IPS DF 6.9 (cell line): ENCODE results near the gene KCNE4.

Experiments used
- DNase-seq: peaks from one replicate; pipeline ENCODE4 v3.0.0-alpha.2; 2013; ENCODE audit warnings: low read depth, low spot score
- H3K27ac ChIP-seq: one replicate; pipeline ENCODE4 v1.5.1; 2013; ENCODE audit warnings: low read length, control low read depth
- H3K27me3 ChIP-seq: 2 replicates; pipeline ENCODE4 v1.6.1; 2013; ENCODE audit warnings: mild to moderate bottlenecking, low read length; ENCODE audit not compliant: control insufficient read depth, insufficient read depth
- H3K36me3 ChIP-seq: 2 replicates; pipeline ENCODE4 v1.6.1; 2013; ENCODE audit warnings: low read length; ENCODE audit not compliant: control insufficient read depth, insufficient read depth
- H3K4me1 ChIP-seq: 2 replicates; pipeline ENCODE4 v1.6.1; 2013; ENCODE audit warnings: low read length; ENCODE audit not compliant: control insufficient read depth, insufficient read depth
- H3K4me3 ChIP-seq: 2 replicates; pipeline ENCODE4 v1.5.1; 2013; ENCODE audit warnings: mild to moderate bottlenecking, low read length
- H3K9me3 ChIP-seq: 2 replicates; pipeline ENCODE4 v1.6.1; 2013; ENCODE audit warnings: low read length, inconsistent platforms; ENCODE audit not compliant: control insufficient read depth, insufficient read depth
- WGBS: extraction: QIAGEN DNeasy Blood & Tissue Kit; methylation state at CpG from one replicate; pipeline ENCODE4 v1.1.7; 2013; ENCODE audit warnings: mixed read lengths, missing lambda C conversion rate; ENCODE audit not compliant: insufficient read length, insufficient coverage; 5-methylcytosine and 5-hydroxymethylcytosine counted together

KCNE4 gene

DNA sequence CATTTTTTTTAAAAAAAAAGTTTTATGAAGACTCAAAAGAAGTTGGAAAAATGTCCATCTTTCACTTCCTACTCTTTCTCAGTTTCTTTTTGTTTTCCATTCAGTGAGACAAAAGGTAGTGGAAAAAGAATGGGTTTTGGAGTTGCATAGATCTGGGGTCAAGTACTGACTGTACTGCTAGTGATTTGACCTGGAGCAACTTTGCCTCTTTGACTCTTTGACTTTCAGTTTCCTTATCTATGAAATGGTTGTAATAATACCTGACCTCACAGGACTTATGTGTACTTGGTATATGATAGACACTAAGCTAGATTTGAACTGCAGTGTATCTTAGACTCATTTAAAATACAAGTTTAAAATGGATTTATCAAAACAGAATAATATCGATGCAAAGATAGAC lies 3.5 kb upstream of the KCNE4 start:
- no peaks in the 10 kb centered on the region for H3K9me3 ChIP-seq
- no peaks in the 10 kb centered on the region; the same call in 1 of the 2 replicates for H3K4me1 ChIP-seq
- H3K4me3 ChIP-seq = no peak overlapping the region
- no peak for DNase-seq
- H3K27ac ChIP-seq = no peak overlapping the region
- no peaks in the 10 kb centered on the region for H3K27me3 ChIP-seq
- no CpG with 5 or more reads among the region's 1 CpG for WGBS
- no peaks in the 10 kb centered on the region for H3K36me3 ChIP-seq

DNA sequence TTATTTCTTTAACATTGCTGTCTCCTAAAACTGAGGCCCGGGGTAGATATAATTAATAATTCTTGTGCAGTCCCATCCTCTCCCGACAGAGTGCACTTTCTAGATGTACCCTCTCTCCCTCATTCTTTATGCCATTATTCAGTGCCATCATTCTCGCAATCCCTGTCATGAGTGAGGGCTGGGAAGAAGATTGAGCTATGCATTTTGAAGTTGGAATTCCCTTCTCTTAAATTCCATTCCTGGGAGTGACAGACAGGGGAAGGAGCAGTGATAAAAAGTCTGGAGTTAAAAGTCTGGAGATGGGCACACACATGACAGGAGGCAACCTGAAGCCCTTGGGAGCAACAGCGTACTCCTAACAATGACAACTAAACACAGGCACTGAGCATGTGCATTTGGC lies 2.6 kb upstream of the KCNE4 start:
- H3K27ac ChIP-seq = no peak overlapping the region
- H3K9me3 ChIP-seq = no peaks in the 10 kb centered on the region
- no peak for DNase-seq
- H3K36me3 ChIP-seq = no peaks in the 10 kb centered on the region
- no peaks in the 10 kb centered on the region for H3K27me3 ChIP-seq
- H3K4me3 ChIP-seq = no peak overlapping the region
- H3K4me1 ChIP-seq = no peaks in the 10 kb centered on the region; the same call in 1 of the 2 replicates
- no CpG with 5 or more reads among the region's 4 CpGs for WGBS

DNA sequence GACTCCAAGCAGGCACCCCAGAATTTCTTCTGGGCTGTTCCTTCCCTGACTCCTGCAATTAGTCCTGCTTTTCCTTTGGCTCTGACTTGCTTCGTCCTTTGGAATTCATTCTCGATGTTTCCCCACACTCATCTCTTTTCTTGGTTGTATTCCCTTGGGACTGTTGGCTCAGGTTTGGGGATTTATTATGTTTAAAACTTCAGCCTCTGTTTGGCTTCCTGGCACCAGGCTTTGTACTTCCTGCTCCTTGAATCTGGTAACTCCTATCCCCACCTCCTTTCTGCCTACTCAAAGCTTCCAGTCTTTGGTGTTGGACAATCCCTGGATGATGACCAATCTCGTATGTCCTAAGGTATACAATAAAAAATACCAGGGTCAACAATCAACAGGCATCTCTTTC lies 1.8 kb upstream of the KCNE4 start:
- no CpG with 5 or more reads among the region's 3 CpGs for WGBS
- no peaks in the 10 kb centered on the region; the same call in 1 of the 2 replicates for H3K4me1 ChIP-seq
- H3K36me3 ChIP-seq = no peaks in the 10 kb centered on the region
- no peaks in the 10 kb centered on the region for H3K27me3 ChIP-seq
- no peak overlapping the region for H3K27ac ChIP-seq
- H3K4me3 ChIP-seq = no peak overlapping the region
- H3K9me3 ChIP-seq = no peaks in the 10 kb centered on the region
- DNase-seq = no peak

DNA sequence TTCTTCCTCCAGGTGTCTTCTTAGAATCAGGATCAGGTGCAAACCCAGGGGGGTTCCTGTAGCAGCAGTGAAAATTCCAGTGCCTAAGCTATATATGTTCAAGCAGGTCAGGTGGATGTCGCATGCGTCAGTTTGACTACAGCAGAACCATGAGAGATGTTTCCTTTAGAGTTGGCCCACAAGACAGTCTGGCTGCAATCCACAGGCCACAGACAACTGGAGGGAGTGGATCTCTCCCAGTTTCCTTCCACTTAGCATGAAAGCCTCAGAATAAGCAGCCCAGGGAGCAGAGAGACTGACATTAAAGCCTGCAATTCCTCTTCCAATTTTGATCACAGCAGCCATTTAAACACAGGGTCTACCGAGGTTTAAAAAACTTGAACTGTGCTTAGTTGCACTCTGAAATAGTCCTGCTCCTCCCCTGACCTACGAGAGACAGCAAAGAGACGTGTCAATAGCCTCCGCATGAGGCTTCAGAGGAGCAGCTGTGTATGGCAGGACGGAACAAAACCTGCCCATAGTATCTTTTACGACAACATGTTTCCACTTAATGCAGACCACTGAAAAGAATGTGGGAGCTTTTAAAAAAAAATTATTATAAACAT lies 988 bp upstream of the KCNE4 start:
- Histone ChIP-seq H3K4me1 (no peaks in the 10 kb centered on the region; the same call in 1 of the 2 replicates), H3K9me3 (no peaks in the 10 kb centered on the region), H3K36me3 (no peaks in the 10 kb centered on the region), H3K4me3 (no peak overlapping the region), H3K27ac (no peak overlapping the region), H3K27me3 (no peaks in the 10 kb centered on the region)
- WGBS = no CpG with 5 or more reads among the region's 8 CpGs
- DNase-seq = no peak

DNA sequence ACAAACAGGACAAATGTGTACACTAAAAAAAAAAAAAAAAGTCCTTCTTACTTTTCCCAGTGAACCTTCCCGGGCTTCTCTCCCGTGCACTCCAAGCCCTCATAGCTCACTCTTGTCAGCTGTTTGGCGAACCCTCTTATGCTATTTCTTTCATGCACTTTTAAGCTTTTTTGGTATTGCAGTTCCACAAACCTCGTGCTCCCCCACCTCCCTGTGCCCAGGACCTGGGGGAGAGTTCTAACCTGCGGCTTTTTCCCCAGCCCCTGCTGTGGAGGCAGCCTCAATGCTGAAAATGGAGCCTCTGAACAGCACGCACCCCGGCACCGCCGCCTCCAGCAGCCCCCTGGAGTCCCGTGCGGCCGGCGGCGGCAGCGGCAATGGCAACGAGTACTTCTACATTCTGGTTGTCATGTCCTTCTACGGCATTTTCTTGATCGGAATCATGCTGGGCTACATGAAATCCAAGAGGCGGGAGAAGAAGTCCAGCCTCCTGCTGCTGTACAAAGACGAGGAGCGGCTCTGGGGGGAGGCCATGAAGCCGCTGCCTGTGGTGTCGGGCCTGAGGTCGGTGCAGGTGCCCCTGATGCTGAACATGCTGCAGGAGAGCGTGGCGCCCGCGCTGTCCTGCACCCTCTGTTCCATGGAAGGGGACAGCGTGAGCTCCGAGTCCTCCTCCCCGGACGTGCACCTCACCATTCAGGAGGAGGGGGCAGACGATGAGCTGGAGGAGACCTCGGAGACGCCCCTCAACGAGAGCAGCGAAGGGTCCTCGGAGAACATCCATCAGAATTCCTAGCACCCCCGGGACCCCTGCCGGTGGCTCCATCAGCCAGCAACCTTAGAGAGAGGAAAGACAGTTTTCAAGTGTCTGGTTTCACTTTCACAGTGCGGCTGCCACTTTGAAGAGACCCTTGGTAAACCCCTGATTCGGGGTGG lies 826 bp downstream of the KCNE4 start:
- Histone ChIP-seq H3K27ac (no peak overlapping the region), H3K9me3 (no peaks in the 10 kb centered on the region), H3K4me3 (no peak overlapping the region), H3K4me1 (no peaks in the 10 kb centered on the region; the same call in 1 of the 2 replicates), H3K27me3 (no peaks in the 10 kb centered on the region), H3K36me3 (no peaks in the 10 kb centered on the region)
- no CpG with 5 or more reads among the region's 42 CpGs for WGBS
- no peak for DNase-seq

DNA sequence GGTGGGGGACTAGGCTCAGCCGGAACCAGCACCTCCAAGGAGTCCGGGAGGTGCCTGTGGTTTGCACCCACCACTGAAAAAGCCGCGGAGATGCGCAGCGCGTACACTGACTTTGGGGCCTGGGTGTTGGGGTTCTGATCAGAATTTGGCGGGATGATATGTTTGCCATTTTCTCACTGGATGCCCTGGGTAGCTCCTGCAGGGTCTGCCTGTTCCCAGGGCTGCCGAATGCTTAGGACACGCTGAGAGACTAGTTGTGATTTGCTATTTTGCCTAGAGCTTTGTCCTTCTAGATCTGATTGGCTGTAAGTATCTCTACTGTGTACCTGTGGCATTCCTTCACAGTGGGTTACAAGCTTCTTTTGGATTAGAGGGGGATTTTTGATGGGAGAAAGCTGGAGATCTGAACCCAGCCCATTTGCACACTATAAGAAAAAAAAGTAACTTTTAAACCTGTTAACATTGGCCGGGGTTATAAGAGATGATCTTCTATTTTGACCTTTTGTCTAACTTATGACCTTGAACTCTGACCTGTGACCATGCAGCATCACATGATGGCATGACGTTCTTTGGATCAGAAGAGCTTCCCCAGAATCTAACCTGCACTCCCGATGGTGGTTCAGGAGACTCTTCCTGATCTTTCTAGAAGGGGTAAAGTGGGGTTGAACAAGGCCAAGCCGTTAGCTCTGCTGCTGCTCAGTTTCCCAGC lies 1.6 kb downstream of the KCNE4 start:
- no peaks in the 10 kb centered on the region; the same call in 1 of the 2 replicates for H3K4me1 ChIP-seq
- no peak for DNase-seq
- H3K9me3 ChIP-seq = no peaks in the 10 kb centered on the region
- H3K36me3 ChIP-seq = no peaks in the 10 kb centered on the region
- no peak overlapping the region for H3K27ac ChIP-seq
- H3K27me3 ChIP-seq = no peaks in the 10 kb centered on the region
- no peak overlapping the region for H3K4me3 ChIP-seq
- WGBS = no CpG with 5 or more reads among the region's 14 CpGs

DNA sequence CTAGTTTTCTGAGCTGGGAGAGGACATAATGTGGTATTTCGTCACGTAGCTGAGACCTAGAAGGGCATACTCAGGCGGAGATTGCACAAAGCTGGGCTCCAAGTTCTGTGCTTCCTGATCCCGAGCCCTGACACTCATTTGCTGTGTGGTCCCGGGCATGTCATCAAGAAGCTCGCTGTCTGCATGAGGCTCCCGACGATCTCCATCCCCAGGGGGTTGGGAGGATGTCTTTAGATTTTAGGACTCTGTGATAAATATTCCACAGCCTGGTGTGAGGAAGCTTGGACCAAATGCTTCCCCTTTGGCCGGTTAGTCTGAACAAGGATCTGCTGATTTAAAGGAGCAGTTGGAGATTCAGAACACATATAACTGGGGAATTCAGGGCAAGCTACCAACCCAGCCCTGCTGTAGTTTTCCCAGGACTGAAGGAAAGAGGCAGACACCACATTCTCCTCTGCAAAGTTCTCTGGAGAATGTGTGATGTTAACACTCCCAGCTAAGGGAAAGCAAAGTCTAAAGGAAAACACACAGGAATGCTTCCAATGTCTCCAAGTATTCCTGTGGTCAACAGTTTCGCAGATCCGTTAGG lies 2.3 kb downstream of the KCNE4 start:
- H3K27ac ChIP-seq = no peak overlapping the region
- H3K9me3 ChIP-seq = no peaks in the 10 kb centered on the region
- no peaks in the 10 kb centered on the region; the same call in 1 of the 2 replicates for H3K4me1 ChIP-seq
- DNase-seq = no peak
- no peaks in the 10 kb centered on the region for H3K27me3 ChIP-seq
- no peak overlapping the region for H3K4me3 ChIP-seq
- H3K36me3 ChIP-seq = no peaks in the 10 kb centered on the region
- no CpG with 5 or more reads among the region's 11 CpGs for WGBS

DNA sequence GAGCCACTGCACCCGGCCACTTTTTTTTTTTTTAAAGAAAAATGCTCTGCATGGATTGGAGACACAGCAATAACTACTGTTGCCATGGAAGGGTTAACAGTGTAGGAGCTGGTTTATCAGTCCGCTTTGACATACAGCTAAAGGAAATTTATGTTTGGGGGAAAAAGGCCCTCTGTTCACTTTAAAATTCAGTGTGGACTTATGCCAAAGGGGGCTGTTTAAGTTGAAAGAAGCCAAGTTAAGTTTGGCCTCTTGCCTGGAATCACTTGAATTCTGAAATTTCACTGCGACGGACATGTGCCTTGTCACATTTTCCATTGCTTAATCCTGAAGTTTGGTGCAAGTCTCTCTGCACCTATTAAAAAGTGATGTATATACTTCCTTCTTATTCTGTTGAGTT lies 3.1 kb downstream of the KCNE4 start:
- no CpG with 5 or more reads among the region's 4 CpGs for WGBS
- no peak overlapping the region for H3K27ac ChIP-seq

DNA sequence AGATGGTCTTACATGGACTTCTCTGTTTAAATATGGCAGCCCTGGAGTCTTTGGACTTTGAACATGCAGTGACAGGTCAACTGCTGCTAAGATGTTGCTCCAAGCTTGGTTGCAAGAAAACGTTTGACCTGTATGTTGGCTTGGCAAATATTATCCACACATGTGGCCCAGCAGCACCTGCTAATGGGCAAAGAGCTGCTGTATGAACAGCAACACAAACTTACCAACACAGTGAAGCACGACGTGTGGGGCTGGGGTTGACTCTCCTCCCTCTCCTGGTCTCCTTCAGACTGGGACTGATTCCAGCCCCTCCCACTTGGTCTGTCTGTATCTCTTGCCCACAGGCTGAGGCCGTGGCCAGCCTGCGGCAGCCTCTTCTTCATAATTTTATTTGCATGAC lies 3.8 kb downstream of the KCNE4 start:
- no peak overlapping the region for H3K27ac ChIP-seq
- no peaks in the 10 kb centered on the region for H3K9me3 ChIP-seq
- no peak overlapping the region for H3K4me3 ChIP-seq
- no peaks in the 10 kb centered on the region for H3K27me3 ChIP-seq
- WGBS = no CpG with 5 or more reads among the region's 5 CpGs
- H3K36me3 ChIP-seq = no peaks in the 10 kb centered on the region
- no peaks in the 10 kb centered on the region; the same call in 1 of the 2 replicates for H3K4me1 ChIP-seq
- no peak for DNase-seq

More for the DNA sequence above, 3.1 kb downstream of the KCNE4 start:
- DNase-seq = no peak
- no peaks in the 10 kb centered on the region for H3K27me3 ChIP-seq
- no peak overlapping the region for H3K4me3 ChIP-seq
- H3K36me3 ChIP-seq = no peaks in the 10 kb centered on the region
- no peaks in the 10 kb centered on the region for H3K9me3 ChIP-seq
- no peaks in the 10 kb centered on the region; the same call in 1 of the 2 replicates for H3K4me1 ChIP-seq
